IPS-11a (cell line): ENCODE data around the gene XKR7.
"Not testable (repeated sequence)": the region's sequence is repeated elsewhere in the genome, so short reads cannot be mapped to it uniquely, and the experiment has no call there.

Experiments used
- H3K4me3 ChIP-seq: one replicate; pipeline ENCODE4 v1.5.1; 2013; ENCODE audit warnings: low read depth, low read length, control low read depth

Gene XKR7, protein sequence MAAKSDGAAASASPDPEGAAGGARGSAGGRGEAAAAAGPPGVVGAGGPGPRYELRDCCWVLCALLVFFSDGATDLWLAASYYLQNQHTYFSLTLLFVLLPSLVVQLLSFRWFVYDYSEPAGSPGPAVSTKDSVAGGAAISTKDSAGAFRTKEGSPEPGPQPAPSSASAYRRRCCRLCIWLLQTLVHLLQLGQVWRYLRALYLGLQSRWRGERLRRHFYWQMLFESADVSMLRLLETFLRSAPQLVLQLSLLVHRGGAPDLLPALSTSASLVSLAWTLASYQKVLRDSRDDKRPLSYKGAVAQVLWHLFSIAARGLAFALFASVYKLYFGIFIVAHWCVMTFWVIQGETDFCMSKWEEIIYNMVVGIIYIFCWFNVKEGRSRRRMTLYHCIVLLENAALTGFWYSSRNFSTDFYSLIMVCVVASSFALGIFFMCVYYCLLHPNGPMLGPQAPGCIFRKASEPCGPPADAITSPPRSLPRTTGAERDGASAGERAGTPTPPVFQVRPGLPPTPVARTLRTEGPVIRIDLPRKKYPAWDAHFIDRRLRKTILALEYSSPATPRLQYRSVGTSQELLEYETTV

DNA sequence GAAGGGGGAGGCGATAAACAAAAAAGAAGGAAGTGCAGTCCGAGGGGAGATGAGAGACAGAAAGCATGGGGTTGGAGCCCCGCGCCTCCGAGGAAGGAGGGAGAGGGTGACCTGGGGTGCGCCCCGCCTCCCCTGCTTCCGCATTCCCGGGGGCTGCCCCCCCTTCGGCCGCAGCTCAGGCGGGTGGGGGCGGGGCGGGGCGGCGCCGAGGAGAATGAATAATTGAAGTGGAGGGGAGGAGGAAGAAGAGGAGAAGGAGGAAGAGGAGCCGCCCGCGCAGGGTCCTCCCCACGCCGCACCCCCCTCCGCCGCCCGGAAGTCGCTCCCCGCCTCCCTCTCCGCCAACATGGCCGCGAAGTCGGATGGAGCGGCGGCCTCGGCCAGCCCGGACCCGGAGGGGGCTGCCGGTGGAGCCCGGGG, at the start of gene XKR7:
Gene XKR7 (plus strand): TSS at position 322 of the 420 bp plus-strand sequence. CDS start 25 bp downstream, at position 347.
- H3K4me3 ChIP-seq: peak within 1 kb of the TSS; percentile 70

DNA sequence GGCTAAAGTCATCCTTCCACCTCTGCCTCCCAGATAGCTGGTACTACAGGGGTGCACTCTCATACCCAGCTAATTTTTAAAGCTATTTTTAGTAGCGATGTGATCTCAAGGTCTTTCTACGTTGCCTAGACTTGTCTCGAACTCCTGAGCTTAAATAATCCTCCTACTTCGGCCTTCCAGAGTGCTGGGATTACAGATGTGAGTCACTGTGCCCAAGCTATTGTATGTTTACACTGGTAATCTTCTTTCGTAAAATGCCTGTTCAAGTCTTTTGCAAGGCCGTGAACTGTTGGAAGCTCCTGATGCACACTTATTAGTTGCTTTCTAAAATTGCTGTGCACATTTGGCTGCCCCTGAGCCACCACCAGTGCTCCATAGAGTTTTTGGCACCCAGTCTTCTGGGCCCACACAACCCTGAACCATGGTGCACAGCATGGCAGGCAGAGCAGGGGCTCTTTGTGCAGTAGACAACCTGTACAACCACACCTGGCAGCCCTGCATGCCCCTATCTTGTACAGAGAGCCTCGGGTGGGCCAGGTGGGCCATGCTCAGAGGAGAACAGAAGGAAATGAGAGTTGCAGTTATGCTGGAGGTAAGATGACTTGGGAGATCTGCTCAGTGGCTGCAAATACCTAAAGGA, 49.4 kb upstream of the XKR7 start:
- H3K4me3 ChIP-seq: no peak overlapping the region

DNA sequence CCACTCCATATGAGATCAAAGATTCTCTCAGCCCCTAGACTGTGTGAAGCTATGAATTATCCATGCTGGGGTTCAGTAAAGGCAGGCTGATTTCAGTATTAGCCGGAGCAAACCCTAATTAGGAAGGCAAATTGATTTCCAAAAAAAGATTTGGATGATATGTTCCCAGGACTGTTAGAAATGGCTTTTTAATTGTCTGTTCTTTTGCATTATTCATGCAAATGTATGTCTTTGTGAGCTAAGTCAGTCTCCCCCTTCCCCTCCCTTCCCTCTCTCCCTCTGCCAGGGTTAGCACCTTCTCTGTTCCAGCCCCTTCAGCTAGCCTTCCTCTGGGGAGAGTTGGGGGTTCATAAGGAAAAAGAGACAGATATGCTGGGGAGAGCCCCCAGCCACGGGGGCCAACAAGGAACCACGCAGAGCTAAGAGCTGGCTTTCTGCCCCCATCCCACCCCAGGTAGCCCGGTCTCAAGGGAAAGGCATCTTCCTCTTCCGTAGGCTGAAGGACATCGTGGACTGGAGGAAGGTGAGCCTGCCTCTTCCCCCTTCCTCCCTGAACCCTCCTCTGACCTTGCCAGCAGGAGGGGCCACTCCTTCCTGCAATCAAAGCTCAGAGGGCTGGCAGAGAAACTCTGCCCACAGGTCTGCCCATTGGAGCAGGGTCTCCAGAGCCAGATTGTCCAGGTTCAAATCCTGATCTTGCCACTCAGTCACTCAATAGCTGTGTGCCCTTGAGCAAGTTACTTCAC, 48.4 kb upstream of the XKR7 start:
- H3K4me3 ChIP-seq: no peak overlapping the region

DNA sequence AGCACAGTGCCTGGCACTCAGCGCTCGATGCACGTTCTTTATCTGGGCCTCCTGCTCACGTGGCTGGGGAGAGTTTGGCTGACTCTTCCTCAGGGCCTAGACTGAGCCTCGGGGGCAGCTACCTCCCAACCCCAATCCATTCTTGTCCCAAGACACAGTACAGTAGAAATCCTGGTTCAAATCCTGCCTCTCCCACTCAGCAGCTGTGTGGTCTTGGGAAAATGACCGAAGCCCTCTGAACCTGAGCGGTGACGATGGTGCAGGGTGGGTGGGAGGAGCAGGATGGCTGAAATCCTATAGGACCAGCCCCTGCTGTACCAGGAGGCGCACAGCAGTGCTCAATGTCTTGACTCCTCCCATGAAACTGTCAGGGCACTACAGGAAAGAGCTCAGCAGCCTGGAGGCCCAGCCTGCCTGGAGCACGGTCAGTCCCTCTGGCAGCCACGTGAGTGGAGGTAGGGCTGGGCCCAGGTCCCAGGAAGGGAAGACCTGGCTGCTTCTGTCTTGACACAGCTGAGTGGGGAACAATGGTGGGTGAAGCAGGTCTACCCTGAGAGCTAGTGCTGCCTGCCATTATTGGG, 47.6 kb upstream of the XKR7 start:
- H3K4me3 ChIP-seq: no peak overlapping the region

DNA sequence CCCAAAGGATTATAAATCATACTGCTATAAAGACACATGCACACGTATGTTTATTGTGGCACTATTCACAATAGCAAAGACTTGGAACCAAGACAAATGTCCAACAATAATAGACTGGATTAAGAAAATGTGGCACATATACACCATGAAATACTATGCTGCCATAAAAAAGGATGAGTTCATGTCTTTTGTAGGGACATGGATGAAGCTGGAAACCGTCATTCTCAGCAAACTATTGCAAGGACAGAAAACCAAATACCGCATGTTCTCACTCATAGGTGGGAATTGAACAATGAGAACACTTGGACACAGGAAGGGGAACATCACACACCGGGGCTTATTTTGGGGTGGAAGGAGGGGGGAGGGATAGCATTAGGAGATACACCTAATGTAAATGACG, 46.5 kb upstream of the XKR7 start:
- H3K4me3 ChIP-seq: not testable (repeated sequence)

DNA sequence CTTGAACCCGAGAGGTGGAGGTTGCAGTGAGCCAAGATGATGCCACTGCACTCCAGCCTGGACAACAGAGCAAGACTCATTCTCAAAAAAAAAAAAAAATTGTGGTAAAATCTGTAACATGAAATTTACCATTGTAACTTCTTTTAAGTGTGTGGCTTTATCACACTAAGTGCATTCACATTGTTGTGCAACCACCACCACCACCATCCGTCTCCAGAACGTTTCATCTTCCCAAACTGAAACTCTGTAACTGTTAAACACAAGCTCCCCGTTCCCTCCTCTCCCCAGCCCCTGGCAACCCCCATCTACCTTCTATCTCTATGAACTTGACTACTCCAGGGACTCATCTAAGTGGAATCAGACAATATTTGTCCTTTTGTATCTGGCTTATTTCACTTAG, 45.8 kb upstream of the XKR7 start:
- no peak overlapping the region for H3K4me3 ChIP-seq

DNA sequence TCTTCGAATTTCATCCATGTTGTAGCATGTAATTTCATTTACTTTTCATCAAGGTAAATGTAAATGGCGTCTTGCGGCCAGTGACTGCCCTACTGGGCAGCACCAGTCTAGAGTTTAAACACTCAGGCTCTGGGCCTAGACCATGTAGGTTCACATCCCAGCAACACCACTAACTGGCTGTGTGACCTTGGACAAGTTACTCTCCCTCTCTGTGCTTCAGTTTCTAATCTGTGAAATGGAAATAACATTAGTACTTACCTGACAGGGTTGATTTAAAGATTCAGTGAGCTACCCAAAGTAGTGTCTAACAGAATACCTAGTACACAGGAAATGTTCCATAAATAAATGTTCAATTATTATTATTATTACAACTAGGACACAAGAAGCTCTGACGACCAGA, 45.4 kb upstream of the XKR7 start:
- H3K4me3 ChIP-seq: no peak overlapping the region

DNA sequence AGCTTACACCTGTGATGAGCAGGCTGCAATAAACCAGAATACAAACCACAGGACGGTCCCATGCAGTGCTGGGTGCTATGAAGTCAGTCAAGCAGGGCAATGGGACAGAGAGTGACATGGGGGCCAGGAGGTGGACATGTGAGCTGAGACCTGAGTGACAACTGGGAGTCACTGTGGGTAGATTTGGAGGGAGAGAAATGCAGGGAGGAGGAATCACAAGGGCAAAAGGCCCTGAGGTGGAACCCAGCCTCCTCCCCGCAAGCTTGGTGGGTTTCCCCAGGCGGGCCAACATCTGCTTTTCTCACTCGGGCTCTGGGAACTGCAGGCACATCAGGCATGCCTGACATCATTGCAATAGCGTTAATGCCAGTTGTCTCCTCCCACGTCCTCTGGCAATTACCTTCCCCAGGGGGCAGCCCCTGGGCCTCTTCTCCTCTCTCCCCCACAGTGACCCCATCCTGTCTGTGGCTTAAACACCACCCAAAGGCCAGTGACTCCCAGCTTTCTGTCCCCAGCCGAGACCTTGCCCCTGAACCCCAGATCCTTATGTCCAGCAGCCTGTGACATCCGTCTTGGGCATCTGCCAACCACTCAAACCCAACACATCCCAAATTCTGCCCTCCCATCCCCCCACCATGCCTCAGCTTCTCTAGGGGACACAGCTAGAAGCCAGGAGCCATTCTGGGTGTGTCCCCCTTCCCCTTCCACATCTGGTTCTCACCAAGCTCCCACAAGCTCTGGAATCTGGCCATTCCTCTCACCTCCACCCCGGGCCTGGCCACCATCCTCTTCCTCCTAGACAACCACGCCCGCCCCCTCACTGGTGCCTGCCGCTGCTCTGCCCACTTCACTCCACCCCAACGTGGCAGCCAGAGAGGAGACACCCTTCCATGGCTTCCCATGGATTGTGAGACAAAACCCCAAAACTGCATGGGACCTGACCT, 44.3 kb upstream of the XKR7 start:
- no peak overlapping the region for H3K4me3 ChIP-seq

DNA sequence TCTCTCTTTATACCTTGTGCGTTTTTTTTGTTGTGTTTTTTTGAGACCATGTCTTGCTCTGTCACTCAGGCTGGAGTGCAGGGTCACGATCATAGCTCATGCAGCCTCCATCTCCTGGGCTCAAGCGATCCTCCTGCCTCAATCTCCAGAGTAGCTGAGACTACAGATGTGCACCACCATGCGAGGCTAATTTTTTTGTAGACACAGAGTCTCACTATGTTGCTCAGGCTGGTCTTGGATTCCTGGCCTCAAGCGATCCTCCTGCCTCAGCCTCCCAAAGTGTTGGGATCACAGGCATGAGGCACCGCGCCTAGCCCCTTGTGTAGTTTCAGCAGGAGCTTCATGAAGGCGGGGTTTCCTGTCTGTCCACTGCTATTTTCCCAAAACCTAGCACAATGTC, 43.4 kb upstream of the XKR7 start:
- no peak overlapping the region for H3K4me3 ChIP-seq

DNA sequence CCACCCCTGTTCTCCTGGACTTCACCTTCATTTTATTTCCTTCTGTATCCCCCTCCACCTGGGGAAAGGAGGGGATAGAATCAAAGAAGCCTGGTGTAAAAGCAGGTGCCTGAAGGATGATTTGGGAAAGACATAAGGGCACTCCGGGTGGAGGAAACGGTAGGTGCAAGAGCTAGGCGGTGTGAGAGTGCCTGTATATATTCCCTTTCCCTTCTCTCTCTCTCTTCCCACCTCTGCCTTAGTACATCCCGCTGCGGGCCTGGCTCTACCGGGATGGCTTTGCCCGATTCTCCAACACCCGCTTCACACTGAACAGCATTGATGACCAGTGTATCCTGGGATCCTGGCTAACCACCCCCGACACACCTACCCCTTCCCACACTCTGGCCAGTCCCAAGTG, 42.3 kb upstream of the XKR7 start:
- no peak overlapping the region for H3K4me3 ChIP-seq

DNA sequence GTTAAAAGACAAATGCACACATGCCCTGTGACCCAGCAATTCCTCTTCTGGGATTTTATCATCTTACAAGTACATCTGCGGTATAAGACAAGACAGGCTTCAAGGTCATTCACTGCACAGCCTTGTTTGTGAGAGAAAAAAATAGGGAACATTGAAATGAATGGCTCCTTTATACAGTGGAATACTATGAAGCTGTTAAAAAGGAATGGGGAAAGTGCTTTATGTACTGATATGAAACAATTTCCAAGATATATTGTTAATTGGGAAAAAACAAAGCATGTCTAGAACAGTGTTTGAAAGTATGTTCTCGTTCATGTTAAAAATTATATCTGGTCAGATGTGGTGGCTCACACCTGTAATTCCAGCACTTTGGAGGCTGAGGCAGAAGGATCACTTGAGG, 41.5 kb upstream of the XKR7 start:
- no peak overlapping the region for H3K4me3 ChIP-seq

DNA sequence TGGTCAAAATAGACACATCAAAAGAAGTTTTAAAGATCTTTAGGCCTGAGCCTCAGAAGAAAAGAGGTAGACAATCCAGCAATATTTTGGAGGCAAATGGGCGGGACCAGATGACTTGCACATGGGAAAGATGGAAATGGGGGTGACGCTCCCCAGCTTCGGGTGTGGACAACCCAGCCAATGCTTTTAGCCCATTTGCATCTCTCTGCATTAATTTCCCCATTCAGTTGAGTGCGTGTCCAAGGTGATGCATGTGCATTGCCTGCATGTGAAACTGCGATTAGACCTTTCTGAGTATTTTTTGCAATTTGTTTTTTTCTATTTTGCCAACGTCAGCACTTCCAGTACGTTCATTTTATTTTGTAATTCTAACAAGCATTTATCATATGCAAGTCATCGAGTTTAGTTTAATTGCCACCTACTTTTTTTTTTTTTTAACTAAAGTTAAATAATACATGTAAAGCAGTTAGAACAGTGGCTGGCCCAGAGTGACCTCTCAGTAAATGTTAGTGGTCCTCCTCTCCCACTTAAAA, 40.3 kb upstream of the XKR7 start:
- H3K4me3 ChIP-seq: no peak overlapping the region

DNA sequence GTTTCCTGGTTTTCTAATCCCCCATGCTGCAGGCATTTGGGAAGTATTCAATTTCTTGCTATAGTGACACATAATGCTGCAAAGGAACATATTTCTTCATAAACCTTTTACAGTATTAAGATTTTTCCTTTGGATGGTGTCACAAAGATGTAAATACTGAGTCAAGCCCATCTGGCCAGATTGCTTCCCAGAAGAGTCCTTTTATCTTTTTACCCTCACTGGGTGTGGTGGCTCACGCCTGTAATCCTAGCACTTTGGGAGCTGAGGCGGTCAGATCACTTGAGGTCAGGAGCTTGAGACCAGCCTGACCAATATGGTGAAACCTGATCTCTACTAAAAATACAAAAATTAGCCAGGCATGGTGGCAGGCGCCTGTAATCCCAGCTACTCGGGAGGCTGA, 38.3 kb upstream of the XKR7 start:
- not testable (repeated sequence) for H3K4me3 ChIP-seq

DNA sequence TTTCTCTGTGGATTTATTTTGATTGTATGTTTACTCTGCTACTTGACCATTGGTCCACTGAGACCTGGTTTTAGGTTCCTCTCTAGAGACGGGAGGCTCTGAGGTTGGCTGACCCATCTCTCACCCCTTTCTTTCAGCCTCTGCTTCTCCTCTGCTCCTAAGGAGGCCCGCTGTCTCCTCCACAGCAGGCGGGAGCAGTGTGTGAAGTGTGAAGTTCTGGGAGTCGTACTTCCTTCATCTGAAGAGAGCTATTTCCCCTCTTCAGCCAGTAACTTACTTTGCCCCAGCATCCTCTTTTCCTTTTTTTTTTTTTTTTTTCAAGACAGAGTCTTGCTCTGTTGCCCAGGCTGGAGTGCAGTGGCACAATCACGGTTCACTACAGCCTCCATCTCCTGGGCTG, 37.2 kb upstream of the XKR7 start:
- no peak overlapping the region for H3K4me3 ChIP-seq

DNA sequence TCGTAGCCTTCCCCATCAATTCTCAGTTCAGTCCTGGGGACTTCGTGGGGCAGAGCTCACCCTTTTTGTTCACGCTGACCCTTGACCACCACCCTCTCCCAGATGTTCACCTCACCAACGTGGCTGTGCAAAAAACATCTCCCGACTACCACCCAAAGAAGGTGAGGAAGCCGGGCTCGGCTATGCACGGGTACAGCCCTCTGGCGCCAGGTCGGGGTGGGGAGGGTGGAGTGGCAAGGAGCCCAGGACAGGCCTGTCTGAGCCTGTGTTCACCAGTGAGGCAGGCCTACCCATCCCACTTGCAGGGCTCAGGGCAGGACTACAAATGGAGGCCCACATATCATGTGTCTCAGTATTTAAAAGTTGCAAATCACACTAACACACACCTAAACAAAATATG, 34.3 kb upstream of the XKR7 start:
- no peak overlapping the region for H3K4me3 ChIP-seq

DNA sequence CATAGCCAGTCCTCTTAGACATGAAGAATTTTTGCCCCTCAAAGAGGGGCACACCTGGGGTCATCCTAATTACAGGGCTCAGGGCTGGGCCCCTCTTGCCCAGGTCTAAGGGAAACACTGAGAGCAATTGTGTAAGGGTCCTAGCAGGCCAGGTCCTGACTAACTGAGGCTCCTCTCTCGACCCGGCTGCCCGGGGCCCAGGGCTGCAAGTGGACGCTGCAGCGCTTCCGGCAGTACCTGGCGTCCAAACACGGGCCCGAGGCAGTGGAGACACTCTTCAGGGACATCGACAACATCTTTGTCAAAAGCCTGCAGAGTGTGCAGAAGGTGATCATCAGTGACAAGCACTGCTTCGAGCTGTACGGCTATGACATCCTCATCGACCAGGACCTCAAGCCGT, 33.5 kb upstream of the XKR7 start:
- H3K4me3 ChIP-seq: no peak overlapping the region

DNA sequence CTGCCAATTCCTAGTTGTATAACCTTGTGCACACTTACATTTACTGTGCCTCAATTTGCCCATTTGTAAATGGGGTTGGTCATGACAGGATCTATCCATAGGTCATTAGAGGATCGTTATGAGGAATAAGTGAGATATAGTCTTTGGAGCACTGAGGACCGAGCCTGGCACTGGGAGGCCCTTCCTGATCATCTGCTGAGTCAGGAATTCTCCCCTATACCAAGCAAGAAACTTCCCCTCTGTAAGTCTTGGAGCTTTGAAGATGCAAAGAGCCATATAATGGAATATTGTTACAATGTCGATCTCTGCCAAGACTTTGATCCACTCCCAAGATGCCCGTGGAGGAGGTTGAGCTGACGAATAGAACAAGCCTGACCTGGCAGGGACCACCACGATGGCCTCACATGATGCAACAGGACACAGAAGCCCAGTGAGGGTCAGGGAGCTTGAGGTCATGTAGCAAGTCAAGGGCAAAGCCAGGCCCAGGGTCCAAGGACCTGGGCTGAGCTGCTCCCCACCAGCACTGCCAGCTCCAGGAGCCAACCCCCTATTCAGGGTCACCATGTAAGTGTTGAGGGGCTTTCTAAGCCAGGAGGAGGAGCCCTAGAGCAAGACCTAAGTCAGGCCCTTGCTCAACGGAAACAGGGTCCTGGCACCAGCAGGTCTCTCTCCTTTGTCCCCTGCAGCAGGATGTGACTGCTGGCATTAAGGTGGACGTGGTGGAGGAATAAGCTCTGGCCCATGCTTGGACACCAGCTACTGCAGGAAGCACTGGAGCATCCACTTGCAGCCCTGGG, 32.8 kb upstream of the XKR7 start:
- no peak overlapping the region for H3K4me3 ChIP-seq

DNA sequence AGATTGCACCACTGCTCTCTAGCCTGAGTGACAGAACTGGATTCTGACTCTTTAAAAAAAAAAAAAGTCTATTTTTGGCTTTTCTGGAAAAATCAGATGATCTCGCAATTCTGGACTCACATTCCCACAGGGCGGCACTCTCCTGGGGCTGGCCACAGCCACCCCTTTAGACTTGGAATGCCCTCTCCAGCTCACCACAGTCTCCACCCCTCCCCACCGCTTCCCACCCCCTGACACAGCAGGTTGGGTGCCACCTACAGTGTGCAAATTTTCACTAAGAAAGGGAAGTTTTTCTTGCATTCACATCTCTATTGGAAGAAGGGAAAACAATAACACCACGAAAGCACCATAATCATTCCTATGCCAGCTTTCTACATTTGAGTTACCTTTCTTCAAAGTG, 31.5 kb upstream of the XKR7 start:
- H3K4me3 ChIP-seq: no peak overlapping the region

DNA sequence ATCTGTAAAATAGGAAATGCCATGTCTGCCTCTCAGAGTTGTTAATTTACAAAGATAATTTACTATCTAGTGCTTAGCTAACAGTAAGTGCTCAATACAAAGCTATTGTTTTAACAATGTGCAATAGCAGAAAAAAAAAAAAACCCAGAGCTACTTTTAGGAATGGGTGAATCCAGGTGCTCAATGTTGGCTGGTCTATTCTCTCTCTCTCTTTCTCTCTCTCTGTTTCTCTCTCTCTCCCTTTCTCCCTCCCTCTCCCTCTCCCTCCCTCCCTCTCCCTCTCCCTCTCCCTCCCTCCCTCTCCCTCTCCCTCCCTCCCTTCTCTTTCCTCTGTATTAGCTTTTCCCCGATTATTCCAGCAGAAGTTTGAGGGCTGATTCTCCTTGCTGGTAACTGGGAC, 30.1 kb upstream of the XKR7 start:
- no peak overlapping the region for H3K4me3 ChIP-seq
